WTC11 (cell line): ENCODE data around the gene HTRA1.

ENCODE experiments used
- CBFB ChIP-seq: sonication (generic); formaldehyde crosslinking; IDR thresholded peaks from 2 replicates; pipeline ENCODE4 v1.8.1; 2022; ENCODE audit warnings: mild to moderate bottlenecking, low read depth, missing genetic modification reagents
- ETV6 ChIP-seq: sonication (generic); formaldehyde crosslinking; IDR thresholded peaks from 2 replicates; pipeline ENCODE4 v1.8.1; 2022; ENCODE audit warnings: mild to moderate bottlenecking, missing genetic modification reagents
- JAZF1 ChIP-seq: fragments of 250-450 bp; sonication (Bioruptor Pico); IDR thresholded peaks from 2 replicates; pipeline ENCODE4 v1.9.0; 2021; ENCODE audit warnings: moderate library complexity, mild to moderate bottlenecking, inconsistent platforms
- NR1H2 ChIP-seq: sonication (generic); formaldehyde crosslinking; IDR thresholded peaks from 2 replicates; pipeline ENCODE4 v1.9.0; 2021; ENCODE audit warnings: mild to moderate bottlenecking, moderate library complexity, missing genetic modification reagents
- TP53 ChIP-seq: sonication (generic); formaldehyde crosslinking; IDR thresholded peaks from 2 replicates; pipeline ENCODE4 v1.8.1; 2023; ENCODE audit warnings: mild to moderate bottlenecking, missing genetic modification reagents
- ZNF121 ChIP-seq: sonication (generic); formaldehyde crosslinking; IDR thresholded peaks from 2 replicates; pipeline ENCODE4 v1.8.0; 2023; ENCODE audit warnings: missing genetic modification reagents
- ZNF138 ChIP-seq: sonication (generic); formaldehyde crosslinking; conservative IDR thresholded peaks from 2 replicates; pipeline ENCODE4 v1.8.1; 2022; ENCODE audit warnings: mild to moderate bottlenecking, moderate library complexity, missing genetic modification reagents
- TF ChIP-seq, protein P1 (sequence below): sonication (generic); formaldehyde crosslinking; IDR thresholded peaks from 2 replicates; pipeline ENCODE4 v1.8.0; 2022; ENCODE audit warnings: mild to moderate bottlenecking, missing genetic modification reagents
- TF ChIP-seq, protein P2 (sequence below): sonication (generic); formaldehyde crosslinking; IDR thresholded peaks from 2 replicates; pipeline ENCODE4 v1.8.1; 2023; ENCODE audit warnings: mild to moderate bottlenecking, missing genetic modification reagents, borderline replicate concordance
- TF ChIP-seq, protein P3 (sequence below): sonication (generic); formaldehyde crosslinking; IDR thresholded peaks from 2 replicates; pipeline ENCODE4 v1.8.1; 2022; ENCODE audit warnings: mild to moderate bottlenecking, moderate library complexity, missing genetic modification reagents
- TF ChIP-seq, protein P4 (sequence below): sonication (generic); formaldehyde crosslinking; IDR thresholded peaks from 2 replicates; pipeline ENCODE4 v1.8.0; 2022; ENCODE audit warnings: mild to moderate bottlenecking, missing genetic modification reagents
- TF ChIP-seq, protein P5 (sequence below): fragments of 200-600 bp; IDR thresholded peaks from 2 replicates; pipeline ENCODE4 v1.8.0; 2022; ENCODE audit warnings: antibody characterized with exemption

DNA sequence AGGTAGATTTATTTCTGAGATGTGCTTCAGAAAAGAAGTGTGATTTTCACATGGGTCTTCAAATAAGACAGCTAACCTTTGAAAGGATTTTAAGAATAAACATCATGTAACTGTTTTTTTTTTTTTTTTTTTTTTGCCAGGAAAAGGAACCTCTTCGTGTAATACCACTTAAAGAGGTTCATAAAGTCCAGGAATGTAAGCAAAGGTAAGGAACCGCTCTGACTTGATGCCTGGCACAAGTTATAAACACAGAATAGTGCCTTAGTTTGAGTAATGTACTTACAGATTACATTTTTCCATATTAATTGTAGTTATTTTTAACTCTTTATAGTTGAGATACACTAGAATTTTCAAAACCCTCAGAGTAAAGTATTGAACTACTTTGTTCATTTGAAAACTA lies 37.3 kb upstream of the HTRA1 start:
- TF ChIP-seq JAZF1 (CRISPR knock-in tag) (no peak), ZNF138 (no peak), TP53 (no peak), NR1H2 (CRISPR knock-in tag) (no peak), ZNF121 (CRISPR knock-in tag) (no peak), ETV6 (CRISPR knock-in tag) (no peak), CBFB (CRISPR knock-in tag) (no peak)
- TF ChIP-seq, protein P1, sequence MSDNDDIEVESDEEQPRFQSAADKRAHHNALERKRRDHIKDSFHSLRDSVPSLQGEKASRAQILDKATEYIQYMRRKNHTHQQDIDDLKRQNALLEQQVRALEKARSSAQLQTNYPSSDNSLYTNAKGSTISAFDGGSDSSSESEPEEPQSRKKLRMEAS (CRISPR knock-in tag), result no peak
- TF ChIP-seq, protein P2, sequence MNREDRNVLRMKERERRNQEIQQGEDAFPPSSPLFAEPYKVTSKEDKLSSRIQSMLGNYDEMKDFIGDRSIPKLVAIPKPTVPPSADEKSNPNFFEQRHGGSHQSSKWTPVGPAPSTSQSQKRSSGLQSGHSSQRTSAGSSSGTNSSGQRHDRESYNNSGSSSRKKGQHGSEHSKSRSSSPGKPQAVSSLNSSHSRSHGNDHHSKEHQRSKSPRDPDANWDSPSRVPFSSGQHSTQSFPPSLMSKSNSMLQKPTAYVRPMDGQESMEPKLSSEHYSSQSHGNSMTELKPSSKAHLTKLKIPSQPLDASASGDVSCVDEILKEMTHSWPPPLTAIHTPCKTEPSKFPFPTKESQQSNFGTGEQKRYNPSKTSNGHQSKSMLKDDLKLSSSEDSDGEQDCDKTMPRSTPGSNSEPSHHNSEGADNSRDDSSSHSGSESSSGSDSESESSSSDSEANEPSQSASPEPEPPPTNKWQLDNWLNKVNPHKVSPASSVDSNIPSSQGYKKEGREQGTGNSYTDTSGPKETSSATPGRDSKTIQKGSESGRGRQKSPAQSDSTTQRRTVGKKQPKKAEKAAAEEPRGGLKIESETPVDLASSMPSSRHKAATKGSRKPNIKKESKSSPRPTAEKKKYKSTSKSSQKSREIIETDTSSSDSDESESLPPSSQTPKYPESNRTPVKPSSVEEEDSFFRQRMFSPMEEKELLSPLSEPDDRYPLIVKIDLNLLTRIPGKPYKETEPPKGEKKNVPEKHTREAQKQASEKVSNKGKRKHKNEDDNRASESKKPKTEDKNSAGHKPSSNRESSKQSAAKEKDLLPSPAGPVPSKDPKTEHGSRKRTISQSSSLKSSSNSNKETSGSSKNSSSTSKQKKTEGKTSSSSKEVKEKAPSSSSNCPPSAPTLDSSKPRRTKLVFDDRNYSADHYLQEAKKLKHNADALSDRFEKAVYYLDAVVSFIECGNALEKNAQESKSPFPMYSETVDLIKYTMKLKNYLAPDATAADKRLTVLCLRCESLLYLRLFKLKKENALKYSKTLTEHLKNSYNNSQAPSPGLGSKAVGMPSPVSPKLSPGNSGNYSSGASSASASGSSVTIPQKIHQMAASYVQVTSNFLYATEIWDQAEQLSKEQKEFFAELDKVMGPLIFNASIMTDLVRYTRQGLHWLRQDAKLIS (CRISPR knock-in tag), result no peak
- TF ChIP-seq, protein P3, sequence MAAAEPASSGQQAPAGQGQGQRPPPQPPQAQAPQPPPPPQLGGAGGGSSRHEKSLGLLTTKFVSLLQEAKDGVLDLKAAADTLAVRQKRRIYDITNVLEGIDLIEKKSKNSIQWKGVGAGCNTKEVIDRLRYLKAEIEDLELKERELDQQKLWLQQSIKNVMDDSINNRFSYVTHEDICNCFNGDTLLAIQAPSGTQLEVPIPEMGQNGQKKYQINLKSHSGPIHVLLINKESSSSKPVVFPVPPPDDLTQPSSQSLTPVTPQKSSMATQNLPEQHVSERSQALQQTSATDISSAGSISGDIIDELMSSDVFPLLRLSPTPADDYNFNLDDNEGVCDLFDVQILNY (CRISPR knock-in tag), result no peak
- TF ChIP-seq, protein P4, sequence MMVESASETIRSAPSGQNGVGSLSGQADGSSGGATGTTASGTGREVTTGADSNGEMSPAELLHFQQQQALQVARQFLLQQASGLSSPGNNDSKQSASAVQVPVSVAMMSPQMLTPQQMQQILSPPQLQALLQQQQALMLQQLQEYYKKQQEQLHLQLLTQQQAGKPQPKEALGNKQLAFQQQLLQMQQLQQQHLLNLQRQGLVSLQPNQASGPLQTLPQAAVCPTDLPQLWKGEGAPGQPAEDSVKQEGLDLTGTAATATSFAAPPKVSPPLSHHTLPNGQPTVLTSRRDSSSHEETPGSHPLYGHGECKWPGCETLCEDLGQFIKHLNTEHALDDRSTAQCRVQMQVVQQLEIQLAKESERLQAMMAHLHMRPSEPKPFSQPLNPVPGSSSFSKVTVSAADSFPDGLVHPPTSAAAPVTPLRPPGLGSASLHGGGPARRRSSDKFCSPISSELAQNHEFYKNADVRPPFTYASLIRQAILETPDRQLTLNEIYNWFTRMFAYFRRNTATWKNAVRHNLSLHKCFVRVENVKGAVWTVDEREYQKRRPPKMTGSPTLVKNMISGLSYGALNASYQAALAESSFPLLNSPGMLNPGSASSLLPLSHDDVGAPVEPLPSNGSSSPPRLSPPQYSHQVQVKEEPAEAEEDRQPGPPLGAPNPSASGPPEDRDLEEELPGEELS, result no peak
- TF ChIP-seq, protein P5, sequence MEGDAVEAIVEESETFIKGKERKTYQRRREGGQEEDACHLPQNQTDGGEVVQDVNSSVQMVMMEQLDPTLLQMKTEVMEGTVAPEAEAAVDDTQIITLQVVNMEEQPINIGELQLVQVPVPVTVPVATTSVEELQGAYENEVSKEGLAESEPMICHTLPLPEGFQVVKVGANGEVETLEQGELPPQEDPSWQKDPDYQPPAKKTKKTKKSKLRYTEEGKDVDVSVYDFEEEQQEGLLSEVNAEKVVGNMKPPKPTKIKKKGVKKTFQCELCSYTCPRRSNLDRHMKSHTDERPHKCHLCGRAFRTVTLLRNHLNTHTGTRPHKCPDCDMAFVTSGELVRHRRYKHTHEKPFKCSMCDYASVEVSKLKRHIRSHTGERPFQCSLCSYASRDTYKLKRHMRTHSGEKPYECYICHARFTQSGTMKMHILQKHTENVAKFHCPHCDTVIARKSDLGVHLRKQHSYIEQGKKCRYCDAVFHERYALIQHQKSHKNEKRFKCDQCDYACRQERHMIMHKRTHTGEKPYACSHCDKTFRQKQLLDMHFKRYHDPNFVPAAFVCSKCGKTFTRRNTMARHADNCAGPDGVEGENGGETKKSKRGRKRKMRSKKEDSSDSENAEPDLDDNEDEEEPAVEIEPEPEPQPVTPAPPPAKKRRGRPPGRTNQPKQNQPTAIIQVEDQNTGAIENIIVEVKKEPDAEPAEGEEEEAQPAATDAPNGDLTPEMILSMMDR, result no peak
